Omental fat pad (tissue), 4 donors: ENCODE results near the gene CST2. TPM values are rescaled to one million over a fixed set of nuclear protein-coding genes. Genes with fewer than 3 reads are reported as not detected.

Source experiments
- ATAC-seq: fragments of 150-250 bp; one replicate; pipeline ENCODE4 v1.9.1; 2016; ENCODE audit warnings: mild to moderate bottlenecking, moderate library complexity; ENCODE audit not compliant: low FRiP score
- DNase-seq: peaks from one replicate; pipeline ENCODE4 v3.0.0-alpha.2; 2019; ENCODE audit warnings: low spot score
- CTCF ChIP-seq, 3 donors: fragments of 450-650 bp; IDR thresholded peaks; one replicate each; pipeline ENCODE4 v1.5.1; 2016 to 2017; ENCODE audit warnings: antibody characterized with exemption in 3 of 3, mild to moderate bottlenecking in 3 of 3, moderate library complexity in 2 of 3
- total RNA-seq, 4 donors: library from RNA; depleted of rRNA; stranded (reverse); fragments of >200 nt; gene quantifications; one replicate each; pipeline ENCODE4 v1.1.0, GENCODE V29; 2016

Gene CST2
- total RNA-seq, 4 donors from 2014 or later = 0.93 TPM; not detected in 3

GRCh38 chr20:23776067-23776771 lies 50.3 kb downstream of the CST2 start:
- TF ChIP-seq CTCF (IDR thresholded peaks at IDR 0.05) = no peak
- ATAC-seq = peak; percentile 23
- DNase-seq = no peak

GRCh38 chr20:23774081-23774480 lies 52.4 kb downstream of the CST2 start:
- ATAC-seq = no peak
- TF ChIP-seq CTCF (IDR thresholded peaks at IDR 0.05) = no peak
- DNase-seq = no peak

Other genes with a start within 250 kb of the CST2 start
- under 1 TPM in 1 of 4 donors, not detected in 3; 0.28 TPM for gene CST9, start 220.8 kb downstream of the CST2 start, total RNA-seq
- 1,000 to 10,000 TPM; 1,117 to 1,890 (median 1,478) TPM for gene CST3, start 188.8 kb downstream of the CST2 start, total RNA-seq
- not detected for gene CST4, start 137.7 kb downstream of the CST2 start, total RNA-seq
- gene CST1, start 75.8 kb downstream of the CST2 start, total RNA-seq = not detected
- gene CST5, start 53.0 kb upstream of the CST2 start, total RNA-seq = not detected
- gene GGTLC1, start 162.1 kb upstream of the CST2 start, total RNA-seq = not detected